Fibroblast of skin of abdomen (primary cell): ENCODE results near the gene AK1.
"Not testable (repeated sequence)": the region's sequence is repeated elsewhere in the genome, so short reads cannot be mapped to it uniquely, and the experiment has no call there.

Experiments used
- DNase-seq: peaks from one replicate; pipeline ENCODE4 v3.0.0-alpha.2; 2013

AK1 gene

GRCh38 chr9:127846443-127847177, 30.9 kb downstream of the AK1 start:
- DNase-seq: no peak

GRCh38 chr9:127845619-127846018, 31.9 kb downstream of the AK1 start:
- not testable (repeated sequence) for DNase-seq

GRCh38 chr9:127844821-127845359, 32.6 kb downstream of the AK1 start:
- DNase-seq: peak; percentile 56

GRCh38 chr9:127841087-127841835, 36.2 kb downstream of the AK1 start:
- DNase-seq: no peak

GRCh38 chr9:127838375-127839078, 38.9 kb downstream of the AK1 start:
- peak; percentile 51 for DNase-seq

- no peak for DNase-seq
These were observed 40.1 kb downstream of the AK1 start for GRCh38 chr9:127837346-127837745.

- not testable (repeated sequence) for DNase-seq
These were observed 40.9 kb downstream of the AK1 start for GRCh38 chr9:127836561-127836960.

GRCh38 chr9:127835991-127836516, 41.4 kb downstream of the AK1 start:
- peak; percentile 69 for DNase-seq

GRCh38 chr9:127833555-127833954, 43.9 kb downstream of the AK1 start:
- DNase-seq: peak; percentile 25

GRCh38 chr9:127832248-127832647, 45.2 kb downstream of the AK1 start:
- DNase-seq: no peak

- no peak for DNase-seq
These were observed 48.1 kb downstream of the AK1 start for GRCh38 chr9:127829205-127829906.

- peak; percentile 37 for DNase-seq
These were observed 49.0 kb downstream of the AK1 start for GRCh38 chr9:127828262-127829031.

- no peak for DNase-seq
These were observed 51.1 kb downstream of the AK1 start for GRCh38 chr9:127826253-127826913.

GRCh38 chr9:127825319-127826051, 52.0 kb downstream of the AK1 start:
- no peak for DNase-seq

- no peak for DNase-seq
These were observed 55.4 kb downstream of the AK1 start for GRCh38 chr9:127822108-127822507.

- no peak for DNase-seq
These were observed 58.9 kb downstream of the AK1 start for GRCh38 chr9:127818574-127818973.

GRCh38 chr9:127817881-127818434, 59.5 kb downstream of the AK1 start:
- no peak for DNase-seq

GRCh38 chr9:127816728-127817127, 60.7 kb downstream of the AK1 start:
- no peak for DNase-seq
